Activated CD4-positive, alpha-beta memory T cell treated with anti-CD3 and anti-CD28 coated beads for 36 hours (primary cell): ENCODE results near the gene MCM3AP. TPM values are rescaled to one million over a fixed set of nuclear protein-coding genes. Genes with fewer than 3 reads are reported as not detected.
A peak's percentile ranks its signal among the peaks of the same experiment; 100 is the strongest.
"Not testable (repeated sequence)": the region's sequence is repeated elsewhere in the genome, so short reads cannot be mapped to it uniquely, and the experiment has no call there.

Experiments
- CTCF ChIA-PET: fragments of 350-600 bp; sonication (Branson Sonifier 250); formaldehyde crosslinking; loops from one replicate; lab custom pipeline; 2021; ENCODE audit warnings: antibody characterized with exemption, inconsistent platforms; lab: Charles Lee
- POLR2A ChIA-PET: fragments of 350-600 bp; sonication (Branson Sonifier 250); formaldehyde crosslinking; loops from one replicate; lab custom pipeline; 2021; ENCODE audit warnings: antibody characterized with exemption; lab: Charles Lee
- DNase-seq: peaks from one replicate; pipeline ENCODE4 v3.0.0-alpha.2; 2020
- H3K27ac Mint-ChIP-seq: one replicate; pipeline ENCODE4 v1.8.0; 2021; ENCODE audit warnings: mixed read lengths
- H3K27me3 Mint-ChIP-seq: one replicate; pipeline ENCODE4 v1.8.0; 2021; ENCODE audit warnings: mixed read lengths
- H3K36me3 Mint-ChIP-seq: one replicate; pipeline ENCODE4 v1.8.0; 2021; ENCODE audit warnings: mixed read lengths
- H3K4me1 Mint-ChIP-seq: one replicate; pipeline ENCODE4 v1.8.0; 2021; ENCODE audit warnings: low read depth, mixed read lengths
- H3K4me3 Mint-ChIP-seq: one replicate; pipeline ENCODE4 v1.8.0; 2021; ENCODE audit warnings: mild to moderate bottlenecking, mixed read lengths
- H3K9me3 Mint-ChIP-seq: one replicate; pipeline ENCODE4 v1.8.0; 2021; ENCODE audit warnings: mixed read lengths
- intact Hi-C: fragments of 100-400 bp; cut with micrococcal nuclease; formaldehyde crosslinking; loops from one replicate; pipeline ENCODE4 v1.15.1; 2023
- total RNA-seq, 2 experiments: library from RNA; stranded (reverse); gene quantifications; one replicate each; pipeline ENCODE4 v1.2.3, GENCODE V29; 2021

Gene MCM3AP
- total RNA-seq, 2 experiments from 2014 or later = 117 to 126 TPM

DNA sequence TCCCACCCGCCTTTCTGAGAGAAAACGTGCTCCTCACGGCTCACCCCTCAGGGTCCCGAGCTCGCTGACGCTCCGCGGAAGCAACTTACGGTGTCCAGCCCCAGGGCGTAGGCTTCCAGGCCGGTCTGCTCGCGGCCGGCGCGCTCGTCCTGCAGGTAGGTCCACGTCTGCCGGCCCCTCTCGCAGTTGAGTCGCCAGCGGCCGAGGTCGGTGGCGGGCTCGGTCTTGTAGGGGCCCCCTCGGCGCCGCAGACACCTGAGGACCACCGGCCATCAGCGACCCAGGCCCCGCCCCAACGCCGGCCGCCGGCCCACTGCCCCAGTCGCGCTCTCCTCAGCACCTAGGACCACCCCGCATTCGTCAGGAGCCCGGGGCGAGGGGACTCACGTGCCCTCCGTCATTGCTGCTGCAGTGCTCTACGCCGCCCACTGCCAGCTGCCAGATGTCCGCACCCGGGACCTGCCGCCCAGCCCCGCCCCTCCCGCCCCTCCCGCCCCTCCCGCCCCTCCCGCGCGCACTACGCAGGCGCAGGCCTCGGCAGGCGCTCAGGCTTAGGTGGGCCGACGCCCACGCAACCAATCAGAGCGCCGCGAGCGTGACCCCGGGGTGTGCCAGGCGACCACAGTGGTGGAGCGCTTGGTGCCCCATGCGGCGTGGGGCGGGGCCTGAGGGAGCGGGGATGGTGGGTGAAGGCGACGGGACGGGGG, 56.9 kb downstream of the MCM3AP start, which contains the start of gene LSS:
TSS of gene LSS (minus strand) at position 430 of the 707 bp plus-strand sequence. CDS start at position 401, 29 bp downstream.
- Mint-ChIP-seq H3K36me3 (peaks cover 12% of the 10 kb centered on the region), H3K27me3 (no peaks in the 10 kb centered on the region), H3K4me1 (peaks cover 35% of the 10 kb centered on the region), H3K4me3 (peak within 1 kb of the TSS; percentile 85), H3K27ac (peak within 1 kb of the TSS; percentile 70), H3K9me3 (no peaks in the 10 kb centered on the region)
- ChIA-PET CTCF (interaction anchor here (2.5 kb wide), 1 partner anchor 85 kb away, joined by 13 read pairs; no protein-coding TSS in a partner anchor), POLR2A (no interaction called here)
- DNase-seq = peak; percentile 97
- intact Hi-C loops = loop anchor here (1.0 to 5.0 kb wide), 4 partner anchors 58 to 586 kb away; partner anchors contain the start of genes PCBP3, PCNT and YBEY

DNA sequence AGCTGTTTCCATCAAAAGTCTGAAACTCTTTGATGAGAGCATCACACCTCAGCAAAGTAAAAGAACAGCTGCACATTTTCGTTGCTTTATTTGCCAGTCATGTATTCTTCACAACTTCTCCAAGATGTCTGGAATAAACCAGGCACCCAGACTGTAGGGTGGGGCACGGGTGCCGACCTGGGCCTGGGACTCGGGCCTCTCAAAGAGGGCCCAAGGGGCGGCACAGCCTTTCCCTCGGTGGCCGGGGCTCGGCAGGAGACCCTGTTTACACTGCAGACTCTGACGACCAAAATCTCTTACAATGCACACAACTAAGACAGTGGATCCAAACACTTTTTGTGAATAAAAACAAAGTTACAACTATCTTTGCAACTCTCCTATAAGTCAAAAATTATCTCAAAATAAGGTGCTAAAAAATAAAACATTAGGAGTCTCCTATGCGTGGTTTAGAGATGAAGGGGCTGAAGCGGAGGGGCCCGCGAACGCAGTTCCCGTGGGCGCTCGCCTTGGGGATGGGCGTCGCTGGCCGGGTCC, 57.5 kb downstream of the MCM3AP start:
- peaks cover 33% of the 10 kb centered on the region for H3K4me1 Mint-ChIP-seq
- CTCF ChIA-PET = interaction anchor here (0.6 to 2.5 kb wide), 3 partner anchors 9 to 95 kb away, joined by 3 to 13 read pairs (median 4); no protein-coding TSS in a partner anchor
- H3K4me3 Mint-ChIP-seq = peak overlapping the region; percentile 76
- H3K9me3 Mint-ChIP-seq = no peaks in the 10 kb centered on the region
- peaks cover 10% of the 10 kb centered on the region for H3K36me3 Mint-ChIP-seq
- no peak for DNase-seq
- POLR2A ChIA-PET = interaction anchor here (0.6 to 0.9 kb wide), 3 partner anchors 57 to 349 kb away, joined by 3 read pairs; no protein-coding TSS in a partner anchor
- H3K27me3 Mint-ChIP-seq = no peaks in the 10 kb centered on the region
- H3K27ac Mint-ChIP-seq = no peak overlapping the region
- intact Hi-C loops = loop anchor here (1.0 to 5.0 kb wide), 4 partner anchors 58 to 586 kb away; partner anchors contain the start of genes PCBP3, PCNT and YBEY

DNA sequence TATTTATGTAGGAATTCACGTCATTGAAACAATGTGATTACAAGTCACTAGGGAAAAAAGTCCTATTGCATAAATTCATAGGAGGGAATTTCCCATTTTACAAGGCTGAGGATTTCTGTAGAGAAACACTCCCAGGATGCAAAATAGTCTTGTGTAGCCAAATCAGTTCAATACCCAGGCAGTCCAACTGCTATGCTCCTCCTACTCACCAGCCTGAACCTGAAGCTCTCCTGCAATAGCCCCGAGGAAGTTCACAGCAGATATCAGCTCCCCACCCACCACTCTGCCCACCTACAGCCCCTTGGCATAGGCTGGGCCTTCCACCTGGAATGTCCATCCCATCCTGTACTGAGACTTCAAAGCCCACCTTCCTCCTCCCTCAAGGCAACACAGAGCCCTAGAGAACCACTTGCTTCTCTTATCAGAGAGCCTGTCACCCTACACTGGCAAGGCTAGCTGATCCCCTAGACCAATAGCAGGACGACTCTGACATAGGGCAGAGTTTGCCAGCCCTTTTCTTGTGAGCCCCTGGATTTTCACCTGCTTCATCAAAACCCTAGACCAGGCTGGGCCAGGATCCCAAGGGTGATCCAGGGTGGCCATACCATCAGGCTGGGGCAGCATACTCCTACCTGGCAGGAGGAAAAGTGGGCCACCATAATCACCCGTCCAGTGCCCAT, 58.4 kb downstream of the MCM3AP start:
- H3K36me3 Mint-ChIP-seq = peaks cover 7% of the 10 kb centered on the region
- H3K4me3 Mint-ChIP-seq = peak overlapping the region; percentile 76
- H3K9me3 Mint-ChIP-seq = no peaks in the 10 kb centered on the region
- intact Hi-C loops = loop anchor here (5.0 kb wide), 1 partner anchor 585 kb away; the partner anchor contains the start of gene PCBP3
- ChIA-PET POLR2A (interaction anchor here (0.7 to 0.9 kb wide), 2 partner anchors 58 to 84 kb away, joined by 3 read pairs; no protein-coding TSS in a partner anchor), CTCF (interaction anchor here (0.6 to 2.5 kb wide), 3 partner anchors 9 to 96 kb away, joined by 3 to 13 read pairs (median 4); no protein-coding TSS in a partner anchor)
- H3K27me3 Mint-ChIP-seq = no peaks in the 10 kb centered on the region
- H3K4me1 Mint-ChIP-seq = peaks cover 33% of the 10 kb centered on the region
- DNase-seq = no peak
- no peak overlapping the region for H3K27ac Mint-ChIP-seq

DNA sequence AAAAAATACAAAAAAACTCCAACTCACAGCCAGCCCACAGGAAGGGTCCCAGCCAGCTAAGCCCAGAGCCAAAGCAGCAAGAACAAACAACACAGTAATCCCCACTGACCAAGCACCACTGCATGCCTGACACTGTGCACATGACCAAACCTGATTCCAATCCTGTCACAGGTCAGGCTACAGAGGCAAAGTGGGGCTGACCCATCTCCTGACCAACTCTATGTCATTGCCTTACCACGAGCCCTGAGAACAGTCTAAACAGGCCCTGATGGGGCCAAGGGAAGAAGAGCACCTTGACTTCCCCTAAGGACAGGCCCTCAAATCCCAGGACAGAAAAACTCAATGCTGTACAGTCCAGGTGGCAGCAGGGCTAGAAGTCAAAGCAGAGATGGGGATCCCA, 59.3 kb downstream of the MCM3AP start:
- Mint-ChIP-seq H3K4me1 (peaks cover 29% of the 10 kb centered on the region), H3K4me3 (no peak overlapping the region), H3K27ac (no peak overlapping the region), H3K27me3 (no peaks in the 10 kb centered on the region), H3K9me3 (no peaks in the 10 kb centered on the region), H3K36me3 (peaks cover under 1% of the 10 kb centered on the region)
- POLR2A ChIA-PET = no interaction called here
- DNase-seq = no peak
- CTCF ChIA-PET = interaction anchor here (2.5 kb wide), 1 partner anchor 83 kb away, joined by 13 read pairs; no protein-coding TSS in a partner anchor
- intact Hi-C loops = loop anchor here (5.0 kb wide), 1 partner anchor 584 kb away; the partner anchor contains the start of gene PCBP3

DNA sequence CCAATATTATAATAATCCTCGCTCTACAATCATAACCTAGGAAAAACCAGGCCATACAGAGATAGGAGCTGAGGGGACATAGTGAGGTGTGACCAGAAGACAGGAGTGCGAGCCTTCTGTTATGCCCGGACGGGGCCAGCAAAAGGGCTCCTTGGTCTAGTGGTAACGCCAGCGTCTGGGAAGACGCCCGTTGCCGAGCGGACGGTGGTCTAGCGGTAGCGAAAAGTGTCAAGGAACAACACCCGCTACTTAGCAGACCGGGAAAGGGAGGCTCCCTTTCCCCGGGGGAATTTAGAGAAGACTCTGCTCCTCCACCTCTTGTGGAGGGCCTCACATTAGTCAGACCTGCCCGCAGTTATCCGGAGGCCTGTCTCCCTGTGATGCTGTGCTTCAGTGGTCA, 61.8 kb downstream of the MCM3AP start:
- H3K27me3 Mint-ChIP-seq, DNase-seq, H3K27ac Mint-ChIP-seq, POLR2A ChIA-PET, H3K9me3 Mint-ChIP-seq, H3K4me3 Mint-ChIP-seq, CTCF ChIA-PET, intact Hi-C loops, H3K36me3 Mint-ChIP-seq: not testable (repeated sequence)
- peaks cover 17% of the 10 kb centered on the region for H3K4me1 Mint-ChIP-seq

DNA sequence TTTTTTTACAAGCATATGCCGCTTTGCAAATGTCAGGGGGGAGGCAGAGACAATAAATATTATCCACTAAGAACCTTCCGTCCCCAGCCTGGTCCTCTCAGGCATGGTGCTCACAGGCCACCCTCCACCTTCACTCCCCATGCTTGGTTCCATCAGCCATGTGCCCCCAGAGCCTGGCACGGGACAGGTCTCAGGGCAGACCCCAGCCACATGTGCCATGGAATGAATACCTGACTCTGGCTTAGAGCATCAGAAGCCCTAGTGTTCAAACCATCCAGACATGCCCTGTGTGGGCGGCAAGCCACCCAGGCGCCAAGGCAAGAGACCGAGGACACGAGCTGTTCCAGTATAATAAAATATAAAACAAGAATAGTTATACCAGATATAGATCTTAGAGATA, 62.2 kb downstream of the MCM3AP start:
- ChIA-PET CTCF (no interaction called here), POLR2A (no interaction called here)
- DNase-seq = no peak
- no peaks in the 10 kb centered on the region for H3K9me3 Mint-ChIP-seq
- H3K27ac Mint-ChIP-seq = no peak overlapping the region
- intact Hi-C loops = no loop called here
- no peaks in the 10 kb centered on the region for H3K36me3 Mint-ChIP-seq
- no peaks in the 10 kb centered on the region for H3K27me3 Mint-ChIP-seq
- H3K4me3 Mint-ChIP-seq = no peak overlapping the region
- H3K4me1 Mint-ChIP-seq = peaks cover 17% of the 10 kb centered on the region

DNA sequence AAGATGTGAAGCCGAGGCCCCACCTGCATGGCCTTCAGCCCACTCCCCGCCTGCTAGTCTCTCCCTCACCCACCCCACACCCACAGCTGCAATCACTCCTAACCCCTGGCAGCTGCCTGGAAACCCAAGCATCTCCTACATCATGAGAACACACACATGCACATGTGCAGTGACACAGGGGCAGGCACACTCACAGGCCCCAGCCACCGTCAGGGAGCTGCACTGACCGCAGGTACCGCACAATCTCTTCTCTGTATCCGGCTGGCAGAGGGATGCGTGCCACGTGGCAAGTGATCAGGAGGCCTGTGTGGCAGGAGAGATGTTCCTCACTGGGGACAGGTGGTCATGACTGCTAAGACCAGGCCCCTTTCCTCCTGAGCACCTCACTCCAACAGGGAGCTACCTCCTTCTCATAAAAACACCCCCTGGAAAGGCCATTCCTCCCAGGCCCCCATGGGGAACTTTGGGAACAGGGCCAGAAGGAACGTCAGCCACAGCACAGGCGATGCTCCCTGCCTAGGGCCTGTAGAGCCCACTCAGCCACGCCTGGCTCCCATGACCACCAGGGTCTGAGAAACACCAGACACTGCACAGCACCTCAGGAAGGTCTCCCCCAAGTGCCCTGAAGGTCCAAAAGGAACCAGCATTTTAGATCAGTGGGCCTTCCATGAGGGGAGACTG, 62.8 kb downstream of the MCM3AP start:
- H3K27ac Mint-ChIP-seq = no peak overlapping the region
- intact Hi-C loops = no loop called here

DNA sequence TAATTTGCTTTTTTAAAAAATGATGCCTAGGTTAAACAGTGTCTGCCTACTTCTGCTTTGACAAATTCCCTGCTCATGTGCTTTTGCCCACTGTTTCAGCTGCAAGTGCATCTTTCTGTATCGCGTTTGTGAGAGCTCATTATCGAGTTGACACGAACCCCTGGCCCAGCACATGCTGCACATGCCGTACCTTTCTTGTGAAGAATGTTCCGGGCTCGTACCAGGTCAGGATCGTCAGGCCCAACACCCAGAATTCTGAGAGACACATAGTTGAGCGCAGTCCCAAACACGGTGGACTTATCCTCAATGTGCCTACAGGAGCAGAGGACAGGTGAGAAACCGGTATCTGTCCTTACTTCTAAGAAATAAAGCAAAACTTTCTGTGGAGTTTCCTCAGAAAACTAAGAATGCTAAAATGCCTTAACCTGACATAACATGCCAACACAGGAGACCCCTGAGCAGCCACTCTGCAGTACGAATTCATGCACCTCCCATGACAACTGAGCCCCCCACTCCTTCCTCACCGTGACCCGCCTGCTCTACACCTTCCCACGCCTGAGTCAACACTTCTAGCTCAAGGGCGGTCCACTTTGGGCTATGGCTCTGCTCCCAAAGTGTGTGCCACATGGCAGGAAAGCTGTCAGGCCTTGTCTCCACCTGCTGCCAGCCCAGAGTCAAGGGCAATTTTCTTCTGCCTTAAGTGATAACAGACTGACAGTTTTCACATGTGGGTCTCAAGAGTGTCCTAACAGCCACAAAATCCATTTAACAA, 63.6 kb downstream of the MCM3AP start:
- H3K36me3 Mint-ChIP-seq = no peaks in the 10 kb centered on the region
- intact Hi-C loops = no loop called here
- ChIA-PET CTCF (no interaction called here), POLR2A (no interaction called here)
- no peaks in the 10 kb centered on the region for H3K27me3 Mint-ChIP-seq
- no peak overlapping the region for H3K4me3 Mint-ChIP-seq
- peaks cover 4% of the 10 kb centered on the region for H3K4me1 Mint-ChIP-seq
- no peak for DNase-seq
- H3K27ac Mint-ChIP-seq = no peak overlapping the region
- no peaks in the 10 kb centered on the region for H3K9me3 Mint-ChIP-seq

More for the DNA sequence above, 62.8 kb downstream of the MCM3AP start:
- Mint-ChIP-seq H3K4me3 (no peak overlapping the region), H3K36me3 (no peaks in the 10 kb centered on the region), H3K9me3 (no peaks in the 10 kb centered on the region), H3K4me1 (peaks cover 11% of the 10 kb centered on the region), H3K27me3 (no peaks in the 10 kb centered on the region)
- no peak for DNase-seq
- ChIA-PET CTCF (no interaction called here), POLR2A (no interaction called here)

DNA sequence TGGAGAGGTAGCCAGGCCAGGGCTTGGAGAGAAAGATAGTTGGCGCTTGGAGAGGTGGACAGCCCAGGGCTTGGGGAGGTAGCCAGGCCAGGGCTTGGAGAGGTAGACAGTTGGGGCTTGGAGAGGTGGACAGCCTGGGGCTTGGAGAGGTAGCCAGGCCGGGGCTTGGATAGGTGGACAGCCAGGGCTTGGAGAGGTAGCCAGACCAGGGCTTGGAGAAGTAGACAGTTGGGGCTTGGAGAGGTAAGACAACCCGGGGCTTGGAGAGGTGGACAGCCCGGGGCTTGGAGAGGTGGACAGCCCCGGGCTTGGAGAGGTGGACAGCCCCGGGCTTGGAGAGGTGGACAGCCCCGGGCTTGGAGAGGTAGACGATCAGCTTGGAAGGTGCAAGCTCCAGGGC, 64.6 kb downstream of the MCM3AP start:
- no peak overlapping the region for H3K27ac Mint-ChIP-seq
- H3K4me1 Mint-ChIP-seq = no peaks in the 10 kb centered on the region
- H3K9me3 Mint-ChIP-seq = no peaks in the 10 kb centered on the region
- H3K4me3 Mint-ChIP-seq = no peak overlapping the region
- no peaks in the 10 kb centered on the region for H3K27me3 Mint-ChIP-seq
- ChIA-PET CTCF (no interaction called here), POLR2A (no interaction called here)
- no peaks in the 10 kb centered on the region for H3K36me3 Mint-ChIP-seq
- no peak for DNase-seq
- intact Hi-C loops = no loop called here

DNA sequence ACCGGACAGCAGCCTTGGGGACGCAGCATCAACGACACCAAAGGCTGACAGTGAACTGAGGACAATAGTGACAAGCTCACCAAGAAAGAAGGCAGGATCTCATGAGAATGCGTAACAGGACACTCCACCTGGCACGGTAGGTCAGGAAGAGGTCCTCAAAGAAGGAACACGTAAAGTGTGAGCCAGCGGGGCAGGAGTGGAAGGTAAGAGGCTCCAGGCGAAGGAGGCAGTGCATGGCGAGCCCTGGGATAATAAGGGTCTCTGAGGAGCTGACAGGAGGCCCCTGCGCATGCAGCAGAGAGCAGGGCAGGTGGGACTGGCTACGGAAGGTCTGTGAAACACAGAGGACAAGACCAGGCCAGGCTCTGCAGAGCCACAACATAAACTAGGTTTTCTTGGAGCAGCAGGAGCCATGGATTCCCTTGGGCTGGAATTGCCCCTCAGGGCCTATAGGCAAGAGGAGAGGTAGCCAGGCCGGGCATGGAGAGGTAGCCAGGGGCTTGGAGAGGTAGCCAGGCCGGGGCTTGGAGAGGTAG, 65.1 kb downstream of the MCM3AP start:
- no peaks in the 10 kb centered on the region for H3K27me3 Mint-ChIP-seq
- no peaks in the 10 kb centered on the region for H3K9me3 Mint-ChIP-seq
- no peak for DNase-seq
- H3K27ac Mint-ChIP-seq = no peak overlapping the region
- intact Hi-C loops = no loop called here
- H3K4me3 Mint-ChIP-seq = no peak overlapping the region
- H3K4me1 Mint-ChIP-seq = no peaks in the 10 kb centered on the region
- ChIA-PET CTCF (no interaction called here), POLR2A (no interaction called here)
- no peaks in the 10 kb centered on the region for H3K36me3 Mint-ChIP-seq
